ENCODE measurements around the gene STRN3.
"Not testable (repeated sequence)": the region's sequence is repeated elsewhere in the genome, so short reads cannot be mapped to it uniquely, and the experiment has no call there.

Gene STRN3

DNA sequence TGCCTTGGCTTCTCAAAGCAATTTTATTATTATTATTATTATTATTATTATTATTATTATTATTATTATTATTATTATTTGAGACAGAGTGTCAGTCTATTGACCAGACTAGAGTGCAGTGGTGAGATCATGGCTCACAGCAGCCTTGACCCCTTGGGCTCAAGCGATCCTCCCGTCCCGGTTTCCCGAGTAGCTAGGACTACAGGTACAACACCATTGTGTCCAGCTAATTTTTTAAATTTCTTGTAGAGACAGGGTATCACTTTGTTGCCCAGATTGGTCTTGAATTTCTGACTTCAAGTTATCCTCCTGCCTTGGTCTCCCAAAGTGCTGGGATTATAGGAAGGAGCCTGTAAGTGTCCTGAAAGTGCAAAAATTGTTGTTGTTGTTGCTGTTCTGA, 12.3 kb downstream of the STRN3 start:
- H3K4me3 ChIP-seq (replicated peaks; ENCODE audit: low read depth, low read length) = no peak overlapping the region
- no peak for TF ChIP-seq CTCF (IDR thresholded peaks at IDR 0.05; ENCODE audit: low read length, missing control alignments)
- DNase-seq (ENCODE audit: low read depth) = no peak

- TF ChIP-seq CTCF (IDR thresholded peaks at IDR 0.05; ENCODE audit: low read length, missing control alignments) = no peak
- no peak for DNase-seq (ENCODE audit: low read depth)
- no peak overlapping the region for H3K4me3 ChIP-seq (replicated peaks; ENCODE audit: low read depth, low read length)
These were observed 15.2 kb downstream of the STRN3 start for GRCh38 chr14:31010935-31011334.

GRCh38 chr14:31009836-31010574, 16.2 kb downstream of the STRN3 start:
- no peak for DNase-seq (ENCODE audit: low read depth)
- no peak overlapping the region for H3K4me3 ChIP-seq (replicated peaks; ENCODE audit: low read depth, low read length)
- TF ChIP-seq CTCF (IDR thresholded peaks at IDR 0.05; ENCODE audit: low read length, missing control alignments) = no peak

DNA sequence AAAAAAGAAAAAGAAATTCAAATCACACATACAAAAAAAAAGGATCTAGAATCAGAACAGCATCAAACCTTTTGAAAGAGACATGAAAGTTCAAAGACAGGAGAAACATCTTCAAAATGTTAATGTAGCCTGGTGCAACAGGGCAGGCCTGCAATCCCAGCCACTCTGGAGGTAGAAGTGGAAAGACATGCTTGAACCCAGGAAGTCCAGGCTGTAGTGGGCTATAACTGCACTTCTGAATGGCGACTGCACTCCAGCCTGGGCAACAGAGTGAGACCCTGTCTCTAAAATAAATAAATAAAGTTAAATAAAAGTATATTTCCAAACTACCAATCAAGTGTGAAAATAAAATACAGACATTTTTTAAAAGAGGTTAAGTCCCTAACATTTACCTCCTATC, 19.5 kb downstream of the STRN3 start:
- no peak overlapping the region for H3K4me3 ChIP-seq (replicated peaks; ENCODE audit: low read depth, low read length)
- DNase-seq (ENCODE audit: low read depth) = no peak
- TF ChIP-seq CTCF (IDR thresholded peaks at IDR 0.05; ENCODE audit: low read length, missing control alignments) = no peak

- not testable (repeated sequence) for H3K4me3 ChIP-seq (replicated peaks; ENCODE audit: low read depth, low read length); DNase-seq (ENCODE audit: low read depth)
These were observed 22.2 kb downstream of the STRN3 start for GRCh38 chr14:31004007-31004406.

- DNase-seq (ENCODE audit: low read depth) = no peak
- H3K4me3 ChIP-seq (replicated peaks; ENCODE audit: low read depth, low read length) = no peak overlapping the region
- TF ChIP-seq CTCF (IDR thresholded peaks at IDR 0.05; ENCODE audit: low read length, missing control alignments) = no peak
These were observed 22.9 kb downstream of the STRN3 start for GRCh38 chr14:31003284-31003683.

DNA sequence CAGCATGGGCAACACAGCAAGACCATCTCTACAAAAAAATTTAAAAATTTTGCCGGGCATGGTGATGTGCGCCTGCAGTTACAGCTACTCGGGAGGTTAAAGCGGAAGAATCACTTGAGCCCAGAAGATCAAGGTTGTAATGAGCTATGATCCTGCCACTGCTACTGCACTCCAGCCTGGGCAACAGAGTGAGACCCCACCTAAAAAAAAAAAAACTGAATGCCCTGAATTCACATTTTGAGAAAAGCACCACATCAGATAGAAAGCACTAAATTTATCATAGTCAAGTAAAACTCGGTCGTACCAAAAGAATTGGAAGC, 24.9 kb downstream of the STRN3 start:
- no peak for TF ChIP-seq CTCF (IDR thresholded peaks at IDR 0.05; ENCODE audit: low read length, missing control alignments)
- no peak for DNase-seq (ENCODE audit: low read depth)
- H3K4me3 ChIP-seq (replicated peaks; ENCODE audit: low read depth, low read length) = no peak overlapping the region
